ENCODE data around the gene BATF3. TPM values are rescaled to one million over a fixed set of nuclear protein-coding genes. Genes with fewer than 3 reads are reported as not detected.
A peak's percentile ranks its signal among the peaks of the same experiment; 100 is the strongest.

The BATF3 gene
- total and polyA plus RNA-seq, 8 donors = 0.20 to 3.1 (median 0.95) TPM; not detected in 1

GRCh38 chr1:212700223-212700891 lies 717 bp upstream of the BATF3 start:
- Histone ChIP-seq H3K27me3 (peaks cover 0 to 20% (median 0%) of the 10 kb centered on the region in 4 donors), H3K9me3 (no peaks in the 10 kb centered on the region), H3K27ac (peak overlapping the region in 1 of 4 donors; percentile 39), H3K4me3 (peak overlapping the region; percentile 24 to 64 (median 39)), H3K4me1 (peaks cover 11 to 20% (median 14%) of the 10 kb centered on the region in 3 donors), H3K36me3 (no peaks in the 10 kb centered on the region)
- ATAC-seq (peak; percentile 28 to 55 (median 46)), DNase-seq (peak in 5 of 6 donors; percentile 13 to 76 (median 34)), FAIRE-seq (no peak)
- TF ChIP-seq CTCF (IDR thresholded peaks at IDR 0.05) = no peak
- intact Hi-C loops (cut with DNase I) = no loop called here
- WGBS, 2 donors = 1% methylated on average over 56 of the region's 56 CpGs

- no peak overlapping the region for H3K27ac ChIP-seq
- H3K4me1 ChIP-seq = peaks cover 11 to 20% (median 14%) of the 10 kb centered on the region in 3 donors
- peak in 3 of 4 donors; percentile 17 to 26 (median 21) for TF ChIP-seq CTCF (IDR thresholded peaks at IDR 0.05)
- 1 to 3% methylated on average over 34 to 42 of the region's 42 CpGs for WGBS, 2 donors
- DNase-seq (peak; percentile 24 to 79 (median 44)), ATAC-seq (peak; percentile 79 to 85 (median 83)), FAIRE-seq (no peak)
- intact Hi-C loops (cut with DNase I) = no loop called here
- no peaks in the 10 kb centered on the region for H3K9me3 ChIP-seq
- H3K36me3 ChIP-seq = no peaks in the 10 kb centered on the region
- peaks cover 0 to 29% (median 0%) of the 10 kb centered on the region in 4 donors for H3K27me3 ChIP-seq
- peak overlapping the region; percentile 24 to 64 (median 39) for H3K4me3 ChIP-seq
Measured at GRCh38 chr1:212699104-212699624, 476 bp downstream of the BATF3 start.

GRCh38 chr1:212698467-212699103 lies 1.1 kb downstream of the BATF3 start:
- H3K9me3 ChIP-seq = no peaks in the 10 kb centered on the region
- no peak overlapping the region for H3K27ac ChIP-seq
- TF ChIP-seq CTCF (IDR thresholded peaks at IDR 0.05) = no peak
- intact Hi-C loops (cut with DNase I) = no loop called here
- DNase-seq = no peak
- no peak for FAIRE-seq
- peaks cover 11 to 20% (median 14%) of the 10 kb centered on the region in 3 donors for H3K4me1 ChIP-seq
- no peaks in the 10 kb centered on the region for H3K36me3 ChIP-seq
- peaks cover 0 to 33% (median 0%) of the 10 kb centered on the region in 4 donors for H3K27me3 ChIP-seq
- ATAC-seq = no peak
- WGBS, 2 donors = 22% methylated on average over 12 of the region's 12 CpGs
- peak overlapping the region in 3 of 4 donors; percentile 33 to 64 (median 45) for H3K4me3 ChIP-seq

GRCh38 chr1:212696721-212697331 lies 2.8 kb downstream of the BATF3 start:
- Histone ChIP-seq H3K27ac (no peak overlapping the region), H3K36me3 (no peaks in the 10 kb centered on the region), H3K27me3 (peaks cover 0 to 33% (median 0%) of the 10 kb centered on the region in 4 donors), H3K4me3 (no peak overlapping the region), H3K4me1 (peaks cover 11 to 20% (median 14%) of the 10 kb centered on the region in 3 donors), H3K9me3 (no peaks in the 10 kb centered on the region)
- intact Hi-C loops (cut with DNase I) = no loop called here
- ATAC-seq (no peak), DNase-seq (no peak), FAIRE-seq (no peak)
- no peak for TF ChIP-seq CTCF (IDR thresholded peaks at IDR 0.05)
- 52 to 56% methylated on average over 13 of the region's 13 CpGs for WGBS, 2 donors

All from pancreas (tissue), 10 donors.